GM12875 (cell line): ENCODE measurements around the gene PHKG2.

Experiments used
- H3K4me3 ChIP-seq: one replicate; pipeline ENCODE4 v1.5.1; 2011; ENCODE audit warnings: low read depth, low read length, control low read depth
- CTCF ChIP-seq: IDR thresholded peaks from 2 replicates; pipeline ENCODE4 v1.5.1; 2011; ENCODE audit warnings: low read depth, mild to moderate bottlenecking, control low read depth, inconsistent platforms, low read length, moderate library complexity, borderline replicate concordance; ENCODE audit not compliant: insufficient read depth

Gene PHKG2

DNA sequence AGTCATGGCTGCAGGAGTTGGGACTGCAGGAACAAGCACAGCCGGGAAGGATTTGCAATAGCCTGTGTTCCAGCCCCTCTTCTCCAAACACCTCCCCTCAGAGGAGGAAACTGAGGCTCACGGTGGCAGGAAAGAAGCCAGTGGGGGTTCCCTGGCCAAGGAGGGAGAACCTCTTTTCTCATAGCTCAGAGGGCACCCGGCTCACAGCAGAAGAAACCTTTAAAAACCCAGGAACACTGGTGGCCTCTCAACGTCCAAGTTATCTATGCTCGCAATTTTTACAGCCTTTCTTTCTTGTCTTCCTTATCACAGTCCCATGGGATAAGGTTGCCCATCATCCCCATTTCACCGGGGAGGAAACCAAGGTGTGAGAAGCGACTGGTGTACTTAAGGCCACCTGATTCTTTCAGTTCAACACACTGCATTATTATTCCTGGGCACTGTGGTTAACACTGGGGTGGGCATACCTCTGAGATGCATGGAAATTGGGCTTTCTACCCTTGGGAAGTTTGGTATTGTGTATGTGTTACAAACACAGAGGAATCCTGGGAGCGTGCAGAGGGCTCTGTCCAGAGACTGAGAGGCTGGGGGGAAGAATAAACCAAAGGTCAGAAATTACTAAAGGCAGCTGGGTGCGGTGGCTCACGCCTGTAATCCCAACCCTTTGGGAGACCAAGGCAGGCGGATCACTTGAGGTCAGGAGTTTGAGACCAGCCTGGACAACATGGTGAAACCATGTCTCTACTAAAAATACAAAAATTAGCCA lies 39.6 kb downstream of the PHKG2 start:
- no peak for TF ChIP-seq CTCF
- H3K4me3 ChIP-seq: no peak overlapping the region

GRCh38 chr16:30793508-30794069 lies 45.4 kb downstream of the PHKG2 start:
- H3K4me3 ChIP-seq: no peak overlapping the region
- no peak for TF ChIP-seq CTCF

DNA sequence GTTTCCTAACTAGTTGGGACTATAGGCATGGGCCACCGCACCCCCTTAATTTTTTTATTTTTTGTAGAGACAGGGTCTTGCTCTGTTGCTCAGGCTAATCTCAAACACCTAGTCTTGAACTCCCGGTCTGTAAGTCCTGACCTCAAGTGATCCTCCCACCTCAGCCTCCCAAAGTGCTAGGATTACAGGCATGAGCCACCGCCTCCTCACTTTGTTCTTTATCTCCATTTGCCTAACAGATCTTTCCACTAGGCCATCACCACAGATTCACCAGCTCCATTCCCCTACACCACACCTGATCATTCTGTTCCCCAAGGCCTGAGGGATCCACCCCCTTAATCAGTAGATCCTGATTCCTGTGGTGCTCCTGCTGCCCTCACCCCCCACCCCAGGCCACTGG lies 46.4 kb downstream of the PHKG2 start:
- no peak overlapping the region for H3K4me3 ChIP-seq
- TF ChIP-seq CTCF: no peak

- H3K4me3 ChIP-seq: no peak overlapping the region
- TF ChIP-seq CTCF: peak; percentile 14; the same call in 1 of the 2 replicates
These were observed 49.6 kb downstream of the PHKG2 start for GRCh38 chr16:30797670-30798309.
